ENCODE results near the gene IL11.

GRCh38 chr19:55354698-55355212 is 15.5 kb downstream of the IL11 start, which contains the start of gene COX6B2:
- TF ChIP-seq CTCF (IDR thresholded peaks at IDR 0.05) (no peak), EP300 (IDR thresholded peaks at IDR 0.05; ENCODE audit: low read depth) (no peak), POLR2A (IDR thresholded peaks at IDR 0.05) (no peak), POLR2AphosphoS5 (IDR thresholded peaks at IDR 0.05) (no peak)

Measured in transverse colon (tissue), 4 donors.